ENCODE measurements around the gene STUM. TPM values are rescaled to one million over a fixed set of nuclear protein-coding genes. Genes with fewer than 3 reads are reported as not detected.

Gene STUM
- total and polyA plus RNA-seq, 4 experiments from 2014 or later: 0.03 TPM; not detected in 3

DNA sequence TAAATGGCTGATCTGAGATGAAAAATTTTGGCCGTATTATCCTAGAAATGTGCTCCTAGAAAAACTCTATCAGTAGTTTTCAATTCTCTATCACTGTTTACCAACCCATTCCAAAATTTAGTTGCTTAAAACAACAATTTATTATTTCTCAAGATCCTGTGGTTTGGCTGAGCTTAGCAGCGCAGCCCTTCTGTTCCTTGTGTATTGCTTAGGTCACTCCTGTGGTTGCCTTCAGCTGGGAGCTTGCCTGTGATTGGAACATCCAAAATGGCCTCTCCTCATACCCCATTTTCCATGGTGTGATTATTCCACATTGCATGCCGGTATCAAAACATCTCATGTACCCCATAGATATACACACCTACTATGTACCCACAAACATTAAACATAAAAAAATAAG is 22.8 kb upstream of the STUM start:
- Mint-ChIP-seq H3K36me3 (no peaks in the 10 kb centered on the region), H3K4me3 (no peak overlapping the region), H3K9me3 (peaks cover 0 to 6% (median 3%) of the 10 kb centered on the region in 8 donors), H3K27me3 (peaks cover 10 to 22% of the 10 kb centered on the region in 2 donors), H3K27ac (no peak overlapping the region), H3K4me1 (no peaks in the 10 kb centered on the region)
- no peak for DNase-seq
- intact Hi-C loops (cut with micrococcal nuclease): no loop called here
- no peak overlapping the region for H3K27ac ChIP-seq (ENCODE audit: low read depth, low read length)
- CTCF ChIA-PET (ENCODE audit: partially characterized antibody): interaction anchor here (0.9 to 1.6 kb wide), 2 partner anchors 19 to 21 kb away, joined by 3 to 7 read pairs; no protein-coding TSS in a partner anchor
- peaks cover 4% of the 10 kb centered on the region for H3K27me3 ChIP-seq (ENCODE audit: insufficient read depth, low read length)
- H3K9me3 ChIP-seq (ENCODE audit: control insufficient read depth in 1 of 2, low read length in 2 of 2): no peaks in the 10 kb centered on the region
- H3K4me3 ChIP-seq (ENCODE audit: low read length in 2 of 2): no peak overlapping the region
- no peaks in the 10 kb centered on the region for H3K36me3 ChIP-seq (ENCODE audit: insufficient read depth, low read length)
- H3K4me1 ChIP-seq (ENCODE audit: insufficient read depth, low read length): no peaks in the 10 kb centered on the region
- POLR2A ChIA-PET (ENCODE audit: partially characterized antibody): no interaction called here

DNA sequence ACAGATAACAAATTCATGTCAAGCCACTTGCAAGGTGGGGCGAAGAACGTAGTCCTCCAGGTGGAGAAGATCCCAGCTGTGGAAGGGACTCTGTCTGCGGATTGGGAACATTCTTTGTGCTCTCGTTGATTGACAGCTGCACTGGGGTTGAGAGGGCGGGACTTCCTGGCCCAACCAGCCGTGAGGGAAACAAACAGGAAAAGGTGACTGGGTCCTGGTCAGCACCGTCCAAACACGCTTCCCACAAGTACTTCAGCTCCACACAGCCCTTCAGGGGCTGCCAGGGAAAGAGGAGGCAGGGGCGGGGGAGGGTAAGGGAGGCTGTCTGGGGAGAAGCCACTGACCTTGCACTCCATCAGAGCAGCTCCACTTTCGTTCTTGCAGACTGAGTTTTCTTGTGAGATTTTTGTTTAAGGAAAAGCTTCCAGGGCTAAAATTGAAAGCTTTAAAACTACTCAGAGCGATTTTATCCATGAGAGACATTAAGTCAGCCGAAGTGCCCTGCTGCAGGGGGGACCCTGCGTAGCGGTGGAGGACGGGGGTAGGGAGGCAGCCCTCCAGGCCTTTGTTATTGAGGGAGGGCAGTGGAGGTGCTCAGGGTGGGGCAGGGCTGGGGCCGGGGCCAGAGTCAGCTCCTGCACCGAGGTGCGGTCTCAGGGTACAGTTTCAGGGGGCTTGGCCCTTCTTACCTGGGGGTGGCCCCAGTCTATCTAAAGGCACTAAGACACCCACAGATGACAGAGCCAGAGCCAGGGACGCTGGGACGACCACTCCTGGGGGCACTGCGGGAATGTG is 21.6 kb upstream of the STUM start:
- intact Hi-C loops (cut with micrococcal nuclease): no loop called here
- Mint-ChIP-seq H3K4me3 (peak overlapping the region in 1 of 8 donors; percentile 20), H3K27ac (no peak overlapping the region), H3K9me3 (peaks cover 0 to 6% (median 3%) of the 10 kb centered on the region in 8 donors), H3K4me1 (no peaks in the 10 kb centered on the region), H3K27me3 (peaks cover 17 to 22% of the 10 kb centered on the region in 2 donors), H3K36me3 (no peaks in the 10 kb centered on the region)
- H3K36me3 ChIP-seq (ENCODE audit: insufficient read depth, low read length): no peaks in the 10 kb centered on the region
- H3K4me1 ChIP-seq (ENCODE audit: insufficient read depth, low read length): no peaks in the 10 kb centered on the region
- no peaks in the 10 kb centered on the region for H3K9me3 ChIP-seq (ENCODE audit: control insufficient read depth in 1 of 2, low read length in 2 of 2)
- H3K4me3 ChIP-seq (ENCODE audit: low read length in 2 of 2): no peak overlapping the region
- H3K27me3 ChIP-seq (ENCODE audit: insufficient read depth, low read length): peaks cover 4% of the 10 kb centered on the region
- CTCF ChIA-PET (ENCODE audit: partially characterized antibody): interaction anchor here (1.3 kb wide), 1 partner anchor 17 kb away, joined by 5 read pairs; no protein-coding TSS in a partner anchor
- no peak overlapping the region for H3K27ac ChIP-seq (ENCODE audit: low read depth, low read length)
- DNase-seq: no peak
- POLR2A ChIA-PET (ENCODE audit: partially characterized antibody): no interaction called here

DNA sequence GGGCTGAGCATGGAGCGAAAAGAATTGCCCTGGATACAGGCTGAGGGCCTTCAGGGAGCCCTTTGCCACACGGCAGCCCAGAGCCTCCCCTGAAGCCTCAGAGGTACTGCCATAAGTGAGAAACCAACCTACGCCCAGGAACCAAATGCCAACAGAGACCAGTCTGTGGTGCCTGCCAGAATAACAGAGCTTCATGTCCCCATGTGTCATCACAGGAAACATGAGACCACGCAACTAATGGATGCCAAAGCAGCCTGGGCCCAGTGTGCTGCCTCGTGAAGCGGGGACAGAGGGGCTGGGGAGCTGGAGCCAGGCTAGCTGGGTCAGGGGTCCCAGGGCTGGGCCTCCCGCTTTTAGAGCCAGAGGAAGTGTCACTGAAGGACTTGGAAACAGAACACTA is 18.7 kb upstream of the STUM start:
- Histone ChIP-seq H3K4me3 (ENCODE audit: low read length in 2 of 2) (no peak overlapping the region), H3K4me1 (ENCODE audit: insufficient read depth, low read length) (no peaks in the 10 kb centered on the region), H3K36me3 (ENCODE audit: insufficient read depth, low read length) (no peaks in the 10 kb centered on the region), H3K27me3 (ENCODE audit: insufficient read depth, low read length) (peaks cover 4% of the 10 kb centered on the region), H3K27ac (ENCODE audit: low read depth, low read length) (no peak overlapping the region), H3K9me3 (ENCODE audit: control insufficient read depth in 1 of 2, low read length in 2 of 2) (no peaks in the 10 kb centered on the region)
- intact Hi-C loops (cut with micrococcal nuclease): no loop called here
- Mint-ChIP-seq H3K9me3 (peaks cover 0 to 3% (median 0%) of the 10 kb centered on the region in 8 donors), H3K27ac (no peak overlapping the region), H3K4me1 (no peaks in the 10 kb centered on the region), H3K4me3 (no peak overlapping the region), H3K36me3 (no peaks in the 10 kb centered on the region), H3K27me3 (peaks cover 13 to 18% of the 10 kb centered on the region in 2 donors)
- no peak for DNase-seq
- ChIA-PET CTCF (ENCODE audit: partially characterized antibody) (no interaction called here), POLR2A (ENCODE audit: partially characterized antibody) (no interaction called here)

DNA sequence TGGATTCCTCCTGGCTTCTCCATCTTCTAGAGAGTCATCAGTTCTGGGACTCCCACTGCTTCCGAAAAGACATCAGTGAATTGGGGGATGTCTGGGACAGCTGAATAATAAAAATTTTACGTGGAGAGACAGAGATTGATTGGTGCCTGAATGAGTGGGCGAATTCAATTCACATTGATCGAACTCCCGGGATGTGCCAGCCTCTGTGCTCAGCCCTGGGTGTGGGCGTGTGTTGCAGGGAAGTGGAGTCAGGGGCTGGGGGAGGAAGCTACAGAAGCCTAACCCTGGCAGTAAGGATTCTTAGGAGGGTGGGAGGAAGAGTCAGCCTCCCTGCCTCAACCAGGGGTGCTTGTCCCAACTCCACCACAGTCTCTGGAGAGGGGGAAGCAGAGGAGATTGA is 18.0 kb upstream of the STUM start:
- intact Hi-C loops (cut with micrococcal nuclease): no loop called here
- H3K27me3 Mint-ChIP-seq: peaks cover 13 to 20% of the 10 kb centered on the region in 2 donors
- H3K9me3 ChIP-seq (ENCODE audit: control insufficient read depth in 1 of 2, low read length in 2 of 2): no peaks in the 10 kb centered on the region
- H3K36me3 Mint-ChIP-seq: no peaks in the 10 kb centered on the region
- no peaks in the 10 kb centered on the region for H3K4me1 Mint-ChIP-seq
- no peak for DNase-seq
- ChIA-PET CTCF (ENCODE audit: partially characterized antibody) (no interaction called here), POLR2A (ENCODE audit: partially characterized antibody) (no interaction called here)
- no peak overlapping the region for H3K27ac ChIP-seq (ENCODE audit: low read depth, low read length)
- no peak overlapping the region for H3K4me3 Mint-ChIP-seq
- H3K4me1 ChIP-seq (ENCODE audit: insufficient read depth, low read length): no peaks in the 10 kb centered on the region
- peaks cover 0 to 3% (median 0%) of the 10 kb centered on the region in 8 donors for H3K9me3 Mint-ChIP-seq
- H3K4me3 ChIP-seq (ENCODE audit: low read length in 2 of 2): no peak overlapping the region
- H3K27me3 ChIP-seq (ENCODE audit: insufficient read depth, low read length): peaks cover 4% of the 10 kb centered on the region
- H3K27ac Mint-ChIP-seq: no peak overlapping the region
- H3K36me3 ChIP-seq (ENCODE audit: insufficient read depth, low read length): no peaks in the 10 kb centered on the region

DNA sequence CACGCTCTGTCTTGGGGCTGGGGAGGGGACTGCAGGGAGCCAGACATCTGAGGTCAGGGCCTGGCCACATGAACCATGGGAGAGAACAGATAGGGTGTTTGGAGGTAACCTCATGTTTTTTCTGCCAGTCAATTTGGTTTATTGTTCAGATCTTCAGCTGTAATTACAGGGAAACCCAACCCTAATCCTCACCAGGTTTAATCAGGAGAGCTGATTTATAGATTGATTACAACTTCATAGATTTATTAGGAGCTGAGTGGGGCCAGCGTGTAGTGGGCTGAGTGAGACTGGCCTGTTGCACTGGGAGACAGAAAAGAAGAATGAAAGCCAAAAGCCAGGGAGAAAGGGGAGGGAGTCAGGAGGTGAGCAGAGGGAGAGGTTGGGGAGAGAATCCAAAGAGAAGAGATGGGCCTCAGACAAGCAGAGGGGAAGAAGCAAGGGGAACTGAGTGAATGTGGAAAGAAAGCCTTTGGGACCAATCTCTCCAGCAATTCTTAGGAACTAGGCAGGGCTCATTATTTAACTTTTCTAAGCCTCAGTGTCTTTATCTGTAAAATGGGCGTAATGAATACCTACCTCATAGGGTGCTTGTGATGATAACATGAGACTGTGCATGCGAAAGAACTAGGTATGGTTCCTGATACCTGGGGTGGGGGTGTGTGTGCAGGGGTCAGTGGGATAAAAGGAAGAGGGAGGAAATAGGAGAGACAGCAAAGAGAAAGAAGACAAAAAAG is 17.0 kb upstream of the STUM start:
- intact Hi-C loops (cut with micrococcal nuclease): no loop called here
- POLR2A ChIA-PET (ENCODE audit: partially characterized antibody): no interaction called here
- H3K4me1 Mint-ChIP-seq: no peaks in the 10 kb centered on the region

DNA sequence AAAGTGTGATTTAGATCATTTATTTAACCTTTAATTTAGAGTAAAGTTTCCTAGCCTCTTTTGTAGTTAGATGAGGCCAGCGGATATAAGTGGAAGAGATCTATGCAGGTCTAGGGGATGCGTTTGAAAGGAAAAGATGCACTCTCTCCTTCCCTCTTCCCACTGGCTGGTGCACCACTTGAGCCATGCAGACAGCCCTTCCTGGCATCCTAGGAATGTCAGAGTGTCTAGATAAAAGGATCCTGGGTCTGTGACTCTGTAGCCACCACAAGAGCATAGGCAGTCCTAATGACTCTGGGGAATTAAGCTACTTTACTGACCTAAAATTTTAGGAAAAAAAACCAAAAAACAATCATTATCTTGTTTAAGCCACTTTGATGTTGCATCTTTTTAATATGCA is 16.0 kb upstream of the STUM start:
- ChIA-PET CTCF (ENCODE audit: partially characterized antibody) (interaction anchor here (0.9 kb wide), 1 partner anchor 22 kb away, joined by 3 read pairs; no protein-coding TSS in a partner anchor), POLR2A (ENCODE audit: partially characterized antibody) (no interaction called here)
- Histone ChIP-seq H3K4me1 (ENCODE audit: insufficient read depth, low read length) (no peaks in the 10 kb centered on the region), H3K36me3 (ENCODE audit: insufficient read depth, low read length) (no peaks in the 10 kb centered on the region), H3K4me3 (ENCODE audit: low read length in 2 of 2) (no peak overlapping the region), H3K9me3 (ENCODE audit: control insufficient read depth in 1 of 2, low read length in 2 of 2) (no peaks in the 10 kb centered on the region), H3K27me3 (ENCODE audit: insufficient read depth, low read length) (peaks cover 4% of the 10 kb centered on the region), H3K27ac (ENCODE audit: low read depth, low read length) (no peak overlapping the region)
- Mint-ChIP-seq H3K9me3 (no peaks in the 10 kb centered on the region), H3K4me1 (no peaks in the 10 kb centered on the region), H3K27ac (no peak overlapping the region), H3K4me3 (no peak overlapping the region), H3K27me3 (peaks cover 8 to 18% of the 10 kb centered on the region in 2 donors), H3K36me3 (no peaks in the 10 kb centered on the region)
- intact Hi-C loops (cut with micrococcal nuclease): no loop called here
- no peak for DNase-seq

More for the DNA sequence above, 17.0 kb upstream of the STUM start:
- DNase-seq: no peak
- H3K9me3 ChIP-seq (ENCODE audit: control insufficient read depth in 1 of 2, low read length in 2 of 2): no peaks in the 10 kb centered on the region
- H3K27ac ChIP-seq (ENCODE audit: low read depth, low read length): no peak overlapping the region
- Mint-ChIP-seq H3K9me3 (no peaks in the 10 kb centered on the region), H3K27ac (no peak overlapping the region), H3K4me3 (no peak overlapping the region), H3K27me3 (peaks cover 8 to 18% of the 10 kb centered on the region in 2 donors), H3K36me3 (no peaks in the 10 kb centered on the region)
- no peaks in the 10 kb centered on the region for H3K4me1 ChIP-seq (ENCODE audit: insufficient read depth, low read length)
- H3K27me3 ChIP-seq (ENCODE audit: insufficient read depth, low read length): peaks cover 4% of the 10 kb centered on the region
- H3K4me3 ChIP-seq (ENCODE audit: low read length in 2 of 2): no peak overlapping the region
- no peaks in the 10 kb centered on the region for H3K36me3 ChIP-seq (ENCODE audit: insufficient read depth, low read length)
- CTCF ChIA-PET (ENCODE audit: partially characterized antibody): no interaction called here

DNA sequence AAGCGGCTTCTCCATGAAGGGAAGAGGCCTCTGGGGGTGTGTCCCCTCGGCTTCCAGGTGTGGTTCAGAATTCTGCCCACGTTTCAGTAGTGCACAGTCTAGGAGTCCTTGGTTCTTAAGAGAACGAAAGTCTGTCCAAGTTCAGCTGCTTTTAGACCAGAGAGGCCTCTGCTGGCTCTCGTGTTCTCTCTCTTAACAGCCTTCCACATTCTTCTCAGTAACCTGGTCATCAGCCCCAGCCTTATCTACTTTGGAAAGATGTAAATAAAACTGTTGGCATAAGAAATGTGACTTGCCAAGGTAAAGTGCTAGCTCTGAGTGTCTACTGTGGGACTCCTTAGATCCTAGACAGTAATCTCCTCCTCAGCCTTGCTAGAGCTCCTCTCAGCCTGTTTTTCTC is 15.3 kb upstream of the STUM start:
- no peaks in the 10 kb centered on the region for H3K36me3 Mint-ChIP-seq

More for the DNA sequence above, 15.3 kb upstream of the STUM start:
- intact Hi-C loops (cut with micrococcal nuclease): no loop called here
- Histone ChIP-seq H3K36me3 (ENCODE audit: insufficient read depth, low read length) (no peaks in the 10 kb centered on the region), H3K27ac (ENCODE audit: low read depth, low read length) (no peak overlapping the region), H3K27me3 (ENCODE audit: insufficient read depth, low read length) (peaks cover 4% of the 10 kb centered on the region), H3K4me1 (ENCODE audit: insufficient read depth, low read length) (no peaks in the 10 kb centered on the region), H3K4me3 (ENCODE audit: low read length in 2 of 2) (no peak overlapping the region), H3K9me3 (ENCODE audit: control insufficient read depth in 1 of 2, low read length in 2 of 2) (no peaks in the 10 kb centered on the region)
- H3K27me3 Mint-ChIP-seq: peaks cover 8 to 17% of the 10 kb centered on the region in 2 donors
- POLR2A ChIA-PET (ENCODE audit: partially characterized antibody): no interaction called here
- no peaks in the 10 kb centered on the region for H3K4me1 Mint-ChIP-seq
- CTCF ChIA-PET (ENCODE audit: partially characterized antibody): interaction anchor here (0.9 to 1.3 kb wide), 3 partner anchors 10 to 76 kb away, joined by 3 to 6 read pairs (median 3); no protein-coding TSS in a partner anchor
- H3K4me3 Mint-ChIP-seq: no peak overlapping the region
- DNase-seq: no peak
- H3K27ac Mint-ChIP-seq: no peak overlapping the region
- no peaks in the 10 kb centered on the region for H3K9me3 Mint-ChIP-seq

Measured in CD4-positive, alpha-beta memory T cell (primary cell).